ENCODE measurements around the gene HMG20B. TPM values are rescaled to one million over a fixed set of nuclear protein-coding genes. Genes with fewer than 3 reads are reported as not detected.

HMG20B gene
- total RNA-seq, 1 experiment from 2014 or later: 33.9 TPM

DNA sequence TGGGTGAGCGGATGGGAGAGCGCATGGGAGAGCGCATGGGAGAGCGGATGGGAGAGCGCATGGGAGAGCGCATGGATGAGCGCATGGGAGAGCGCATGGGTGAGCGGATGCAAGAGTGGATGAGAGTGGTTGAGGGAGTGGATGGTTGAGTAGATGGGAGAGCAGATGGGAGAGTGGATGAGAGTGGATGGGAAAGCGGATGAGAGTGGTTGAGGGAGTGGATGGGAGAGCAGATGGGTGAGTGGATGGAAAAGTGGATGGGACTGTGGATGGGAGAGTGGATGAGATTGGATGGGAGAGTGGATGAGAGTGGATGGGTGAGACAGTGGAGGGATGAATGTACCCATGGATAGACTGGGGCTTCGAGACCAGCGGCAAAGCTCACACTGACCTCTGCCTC is 42.4 kb upstream of the HMG20B start:
- H3K27me3 Mint-ChIP-seq (ENCODE audit: insufficient read depth, unreplicated experiment): no peaks in the 10 kb centered on the region
- POLR2A ChIA-PET: no interaction called here
- Histone ChIP-seq H3K9me3 (no peaks in the 10 kb centered on the region), H3K4me1 (no peaks in the 10 kb centered on the region), H3K36me3 (ENCODE audit: control insufficient read depth, insufficient read depth, low read length) (0 out of 2 replicates have a peak, but pooled peaks cover 1% of the 10 kb centered on the region), H3K4me3 (ENCODE audit: low read depth, low read length) (no peak overlapping the region), H3K27me3 (replicated peaks; ENCODE audit: control insufficient read depth, insufficient read depth, low read length) (no peaks in the 10 kb centered on the region)
- no peaks in the 10 kb centered on the region for H3K9me3 Mint-ChIP-seq (ENCODE audit: unreplicated experiment)
- BruUV-seq (replicated peaks): no TSS peak
- H3K4me3 Mint-ChIP-seq (ENCODE audit: unreplicated experiment): no peak overlapping the region
- intact Hi-C loops (cut with micrococcal nuclease; ENCODE audit: unreplicated experiment): no loop called here
- CTCF ChIA-PET: no interaction called here
- TF ChIP-seq, protein P1, sequence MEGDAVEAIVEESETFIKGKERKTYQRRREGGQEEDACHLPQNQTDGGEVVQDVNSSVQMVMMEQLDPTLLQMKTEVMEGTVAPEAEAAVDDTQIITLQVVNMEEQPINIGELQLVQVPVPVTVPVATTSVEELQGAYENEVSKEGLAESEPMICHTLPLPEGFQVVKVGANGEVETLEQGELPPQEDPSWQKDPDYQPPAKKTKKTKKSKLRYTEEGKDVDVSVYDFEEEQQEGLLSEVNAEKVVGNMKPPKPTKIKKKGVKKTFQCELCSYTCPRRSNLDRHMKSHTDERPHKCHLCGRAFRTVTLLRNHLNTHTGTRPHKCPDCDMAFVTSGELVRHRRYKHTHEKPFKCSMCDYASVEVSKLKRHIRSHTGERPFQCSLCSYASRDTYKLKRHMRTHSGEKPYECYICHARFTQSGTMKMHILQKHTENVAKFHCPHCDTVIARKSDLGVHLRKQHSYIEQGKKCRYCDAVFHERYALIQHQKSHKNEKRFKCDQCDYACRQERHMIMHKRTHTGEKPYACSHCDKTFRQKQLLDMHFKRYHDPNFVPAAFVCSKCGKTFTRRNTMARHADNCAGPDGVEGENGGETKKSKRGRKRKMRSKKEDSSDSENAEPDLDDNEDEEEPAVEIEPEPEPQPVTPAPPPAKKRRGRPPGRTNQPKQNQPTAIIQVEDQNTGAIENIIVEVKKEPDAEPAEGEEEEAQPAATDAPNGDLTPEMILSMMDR (IDR thresholded peaks at IDR 0.05; ENCODE audit: insufficient read depth in 1 of 2, low read depth in 1 of 2, low read length in 1 of 2, severe bottlenecking in 1 of 2, unreplicated experiment in 1 of 2): no peak
- peaks cover 31% of the 10 kb centered on the region for H3K36me3 Mint-ChIP-seq (ENCODE audit: insufficient read depth, unreplicated experiment)
- no peak overlapping the region for H3K27ac Mint-ChIP-seq (ENCODE audit: unreplicated experiment)
- H3K4me1 Mint-ChIP-seq (ENCODE audit: low read depth, unreplicated experiment): no peaks in the 10 kb centered on the region
- no peak for DNase-seq

DNA sequence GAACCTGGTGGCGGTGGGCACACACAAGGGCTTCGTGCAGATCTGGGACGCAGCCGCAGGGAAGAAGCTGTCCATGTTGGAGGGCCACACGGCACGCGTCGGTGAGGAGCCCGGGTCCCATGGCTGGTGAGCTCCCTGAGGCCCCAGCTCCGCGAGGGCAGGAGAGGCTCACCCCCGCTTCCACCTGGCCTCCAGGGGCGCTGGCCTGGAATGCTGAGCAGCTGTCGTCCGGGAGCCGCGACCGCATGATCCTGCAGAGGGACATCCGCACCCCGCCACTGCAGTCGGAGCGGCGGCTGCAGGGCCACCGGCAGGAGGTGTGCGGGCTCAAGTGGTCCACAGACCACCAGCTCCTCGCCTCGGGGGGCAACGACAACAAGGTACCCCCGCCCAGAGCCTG is 41.0 kb upstream of the HMG20B start:
- Mint-ChIP-seq H3K9me3 (ENCODE audit: unreplicated experiment) (no peaks in the 10 kb centered on the region), H3K27ac (ENCODE audit: unreplicated experiment) (no peak overlapping the region), H3K4me3 (ENCODE audit: unreplicated experiment) (no peak overlapping the region), H3K27me3 (ENCODE audit: insufficient read depth, unreplicated experiment) (no peaks in the 10 kb centered on the region), H3K4me1 (ENCODE audit: low read depth, unreplicated experiment) (no peaks in the 10 kb centered on the region), H3K36me3 (ENCODE audit: insufficient read depth, unreplicated experiment) (peaks cover 42% of the 10 kb centered on the region)
- ChIA-PET CTCF (interaction anchor here (1.4 kb wide), 1 partner anchor 13 kb away, joined by 4 read pairs; no protein-coding TSS in a partner anchor), POLR2A (no interaction called here)
- Histone ChIP-seq H3K9me3 (no peaks in the 10 kb centered on the region), H3K36me3 (ENCODE audit: control insufficient read depth, insufficient read depth, low read length) (0 out of 2 replicates have a peak, but pooled peaks cover 1% of the 10 kb centered on the region), H3K27me3 (replicated peaks; ENCODE audit: control insufficient read depth, insufficient read depth, low read length) (no peaks in the 10 kb centered on the region), H3K4me3 (ENCODE audit: low read depth, low read length) (no peak overlapping the region), H3K4me1 (no peaks in the 10 kb centered on the region)
- DNase-seq: no peak
- BruUV-seq (replicated peaks): no TSS peak
- TF ChIP-seq, protein P1 (IDR thresholded peaks at IDR 0.05; ENCODE audit: insufficient read depth in 1 of 2, low read depth in 1 of 2, low read length in 1 of 2, severe bottlenecking in 1 of 2, unreplicated experiment in 1 of 2): no peak
- intact Hi-C loops (cut with micrococcal nuclease; ENCODE audit: unreplicated experiment): no loop called here

DNA sequence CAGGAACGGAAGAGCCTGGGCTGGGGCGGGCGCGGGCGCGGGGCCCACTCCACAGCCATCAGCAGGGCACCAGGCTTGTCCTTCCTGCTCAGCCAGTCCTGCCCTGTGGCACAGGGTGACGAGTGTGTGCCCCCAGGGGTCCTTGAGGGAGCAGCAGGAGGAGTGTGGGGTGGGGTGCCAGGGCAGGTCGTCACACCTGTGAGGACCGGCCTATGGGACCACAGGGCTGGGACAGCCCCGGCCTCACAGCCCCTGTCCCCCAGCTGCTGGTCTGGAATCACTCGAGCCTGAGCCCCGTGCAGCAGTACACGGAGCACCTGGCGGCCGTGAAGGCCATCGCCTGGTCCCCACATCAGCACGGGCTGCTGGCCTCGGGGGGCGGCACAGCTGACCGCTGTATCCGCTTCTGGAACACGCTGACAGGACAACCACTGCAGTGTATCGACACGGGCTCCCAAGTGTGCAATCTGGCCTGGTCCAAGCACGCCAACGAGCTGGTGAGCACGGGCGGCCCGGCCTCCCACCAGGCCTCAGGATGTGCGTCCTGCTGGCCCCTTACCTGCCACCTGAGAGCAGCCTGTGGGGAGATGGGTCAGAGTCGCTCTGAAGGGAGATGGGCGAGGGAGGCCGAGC is 40.5 kb upstream of the HMG20B start:
- DNase-seq: no peak
- H3K27me3 Mint-ChIP-seq (ENCODE audit: insufficient read depth, unreplicated experiment): no peaks in the 10 kb centered on the region
- intact Hi-C loops (cut with micrococcal nuclease; ENCODE audit: unreplicated experiment): no loop called here
- Histone ChIP-seq H3K4me1 (no peaks in the 10 kb centered on the region), H3K4me3 (ENCODE audit: low read depth, low read length) (no peak overlapping the region), H3K27me3 (replicated peaks; ENCODE audit: control insufficient read depth, insufficient read depth, low read length) (no peaks in the 10 kb centered on the region), H3K36me3 (ENCODE audit: control insufficient read depth, insufficient read depth, low read length) (no peaks in the 10 kb centered on the region), H3K9me3 (no peaks in the 10 kb centered on the region)
- TF ChIP-seq, protein P1 (IDR thresholded peaks at IDR 0.05; ENCODE audit: insufficient read depth in 1 of 2, low read depth in 1 of 2, low read length in 1 of 2, severe bottlenecking in 1 of 2, unreplicated experiment in 1 of 2): no peak
- no peaks in the 10 kb centered on the region for H3K4me1 Mint-ChIP-seq (ENCODE audit: low read depth, unreplicated experiment)
- H3K9me3 Mint-ChIP-seq (ENCODE audit: unreplicated experiment): no peaks in the 10 kb centered on the region
- CTCF ChIA-PET: interaction anchor here (1.4 kb wide), 1 partner anchor 13 kb away, joined by 4 read pairs; no protein-coding TSS in a partner anchor
- POLR2A ChIA-PET: no interaction called here
- peaks cover 47% of the 10 kb centered on the region for H3K36me3 Mint-ChIP-seq (ENCODE audit: insufficient read depth, unreplicated experiment)
- no peak overlapping the region for H3K27ac Mint-ChIP-seq (ENCODE audit: unreplicated experiment)
- BruUV-seq (replicated peaks): no TSS peak
- H3K4me3 Mint-ChIP-seq (ENCODE audit: unreplicated experiment): no peak overlapping the region

Data from Caco-2 (cell line).